GM18951 (cell line): ENCODE measurements around the gene ROBO2.

Experiments used
- POLR2A ChIP-seq: IDR thresholded peaks from 4 replicates; pipeline ENCODE4 v1.6.1; 2011; ENCODE audit warnings: mild to moderate bottlenecking; ENCODE audit not compliant: insufficient read length, insufficient read depth; ENCODE audit errors: extremely low read depth
- in situ Hi-C: fragments of 300-500 bp; cut with MboI; formaldehyde crosslinking; loops from one replicate; pipeline ENCODE4 v1.12.0; 2022; ENCODE audit warnings: low sequenced_read_pairs, mixed read lengths, inconsistent platforms; ENCODE audit not compliant: unreplicated experiment

ROBO2 gene

DNA sequence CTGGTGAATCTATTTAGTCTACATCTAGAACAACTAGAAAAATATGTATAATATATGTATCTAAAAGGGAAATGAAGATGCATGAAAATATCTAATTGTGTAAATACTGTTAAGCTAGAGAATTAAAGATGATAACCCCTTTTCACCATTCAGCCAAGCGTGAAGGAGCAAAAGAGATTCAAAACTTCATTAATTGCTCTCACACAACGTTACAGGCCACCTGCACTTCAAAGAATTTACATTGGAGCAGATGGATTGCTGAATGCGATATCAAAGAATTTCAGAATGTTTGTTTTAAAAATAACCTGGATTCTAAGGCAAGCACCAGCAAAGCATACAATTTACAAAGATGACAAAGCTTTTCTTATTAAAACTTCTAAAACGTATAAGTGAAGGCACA is 243.2 kb downstream of the ROBO2 start:
- in situ Hi-C loops, result no loop called here
- no peak for TF ChIP-seq POLR2A

DNA sequence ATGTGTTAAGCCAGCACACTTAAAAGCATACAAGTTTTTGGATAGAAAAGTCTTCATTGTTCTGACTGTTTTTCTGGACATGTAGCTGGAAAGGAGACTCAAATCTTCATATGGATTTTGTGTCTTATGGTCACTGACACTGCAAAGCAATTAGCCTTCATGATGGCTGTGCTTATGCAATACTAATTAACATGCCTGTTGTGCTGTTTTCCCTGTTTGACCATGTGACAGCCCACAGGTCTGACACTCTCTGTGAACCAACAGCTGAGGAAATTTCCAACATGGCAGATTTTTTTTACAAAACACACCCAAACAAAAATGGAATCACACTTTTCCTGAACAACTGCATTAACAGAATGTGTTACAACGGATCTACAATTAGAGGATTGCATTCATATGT is 248.4 kb downstream of the ROBO2 start:
- TF ChIP-seq POLR2A, result no peak
- in situ Hi-C loops, result no loop called here

DNA sequence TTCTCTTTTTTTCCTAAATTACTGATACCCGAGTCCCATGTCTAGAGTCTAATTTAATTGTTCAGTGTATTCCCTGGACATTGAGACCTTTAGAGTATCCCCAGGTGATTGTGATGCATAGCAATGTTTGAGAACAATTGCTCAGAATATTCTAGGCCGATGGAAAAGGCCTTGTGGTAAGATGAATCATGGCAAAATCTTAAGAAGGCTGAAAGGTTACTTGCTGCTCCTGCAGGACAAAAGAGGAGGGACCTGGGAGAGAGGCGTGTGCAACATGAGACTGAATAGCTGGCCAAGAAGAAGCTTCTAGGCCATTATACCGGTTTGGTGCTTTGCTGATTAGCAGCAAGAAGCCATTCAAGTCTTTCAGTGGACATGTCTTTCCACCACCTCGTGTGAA is 256.6 kb downstream of the ROBO2 start:
- in situ Hi-C loops, result no loop called here
- no peak for TF ChIP-seq POLR2A

DNA sequence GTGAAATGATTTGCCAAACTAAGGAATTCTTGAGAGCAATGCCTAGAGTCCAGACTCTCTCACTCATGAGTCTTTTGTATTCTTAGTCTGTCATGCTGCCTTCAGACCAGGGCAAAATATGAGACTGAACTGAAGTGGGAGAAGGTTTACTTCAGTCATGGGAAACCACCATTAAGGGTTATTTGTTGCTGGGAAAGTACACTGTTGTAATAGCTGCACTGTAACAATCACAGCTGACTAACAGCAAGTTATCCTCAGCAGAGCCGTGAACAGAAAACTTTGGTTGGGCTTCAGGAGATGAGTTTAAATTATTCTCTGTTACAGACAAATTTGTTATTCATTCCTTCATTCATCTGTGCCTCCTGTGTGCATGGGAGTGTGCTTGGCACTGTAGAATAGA is 258.5 kb downstream of the ROBO2 start:
- no peak for TF ChIP-seq POLR2A
- in situ Hi-C loops, result no loop called here

DNA sequence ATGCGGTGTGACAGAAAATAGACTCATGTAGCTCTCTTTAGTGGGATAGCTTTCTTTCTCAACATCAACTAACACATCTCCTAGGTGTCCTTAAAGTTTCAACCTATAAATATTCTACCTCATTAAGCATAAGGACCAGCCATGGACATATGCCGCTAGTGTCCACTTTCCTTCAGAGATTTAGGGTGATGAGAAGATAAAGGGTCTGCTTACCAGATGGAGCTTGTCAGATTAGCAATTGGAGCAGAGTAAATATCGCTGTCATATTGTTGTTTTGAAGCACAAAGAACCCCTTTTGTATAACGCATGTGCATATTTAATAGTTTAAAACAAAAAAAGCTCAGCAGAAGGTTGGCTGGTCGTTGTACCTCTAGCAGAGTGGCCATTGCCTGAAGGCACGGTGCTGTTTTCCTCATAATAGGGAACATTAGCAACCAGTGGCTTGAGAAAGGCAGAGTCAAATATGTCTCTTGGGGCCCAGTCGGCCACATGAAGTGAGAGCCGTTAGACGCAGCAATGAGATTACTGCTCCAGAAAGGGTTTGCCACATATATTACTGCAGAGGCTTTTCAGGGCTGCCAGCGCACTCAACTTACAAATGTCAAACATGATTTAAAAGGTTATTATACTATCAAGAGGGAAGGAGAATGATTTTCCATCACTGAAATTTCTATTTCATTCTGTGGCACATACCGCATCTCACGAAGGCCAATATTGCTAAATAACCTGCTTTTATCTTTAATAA is 264.2 kb downstream of the ROBO2 start:
- in situ Hi-C loops, result no loop called here
- TF ChIP-seq POLR2A, result no peak

DNA sequence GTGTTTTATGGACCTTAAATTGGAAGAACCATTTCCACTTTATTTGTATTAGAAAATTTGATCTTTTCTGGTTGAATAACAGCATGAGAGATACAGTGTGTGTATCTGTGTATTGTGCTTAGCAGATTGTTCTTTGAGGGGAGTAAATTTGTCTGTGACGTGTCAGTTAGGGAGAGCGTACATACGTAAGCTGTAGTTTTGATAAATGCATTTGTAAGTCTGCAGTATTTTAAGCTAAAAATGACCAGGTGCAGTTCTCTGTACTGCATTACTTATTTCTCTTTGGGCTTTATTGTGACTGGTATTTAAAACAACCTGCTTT is 264.8 kb downstream of the ROBO2 start:
- in situ Hi-C loops, result no loop called here
- TF ChIP-seq POLR2A, result no peak

DNA sequence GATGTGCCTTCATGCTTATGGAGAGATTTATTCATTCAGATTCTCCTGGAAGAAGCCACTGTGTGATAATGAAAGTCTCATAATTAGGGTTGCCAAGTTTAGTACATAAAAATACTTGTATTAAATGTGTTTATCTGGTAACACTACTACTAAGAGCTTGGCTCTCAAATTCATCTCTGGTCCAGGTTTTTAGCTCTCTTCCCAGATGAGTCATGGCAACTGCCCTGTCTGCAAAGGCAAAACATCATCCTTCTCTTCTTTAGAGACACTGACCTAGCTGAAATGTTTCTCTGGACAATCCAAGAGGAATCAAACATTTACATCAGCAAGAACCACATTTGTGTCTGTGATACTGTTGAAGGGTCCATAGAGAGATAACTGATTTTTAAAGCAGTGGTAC is 269.6 kb downstream of the ROBO2 start:
- in situ Hi-C loops, result no loop called here
- TF ChIP-seq POLR2A, result no peak

DNA sequence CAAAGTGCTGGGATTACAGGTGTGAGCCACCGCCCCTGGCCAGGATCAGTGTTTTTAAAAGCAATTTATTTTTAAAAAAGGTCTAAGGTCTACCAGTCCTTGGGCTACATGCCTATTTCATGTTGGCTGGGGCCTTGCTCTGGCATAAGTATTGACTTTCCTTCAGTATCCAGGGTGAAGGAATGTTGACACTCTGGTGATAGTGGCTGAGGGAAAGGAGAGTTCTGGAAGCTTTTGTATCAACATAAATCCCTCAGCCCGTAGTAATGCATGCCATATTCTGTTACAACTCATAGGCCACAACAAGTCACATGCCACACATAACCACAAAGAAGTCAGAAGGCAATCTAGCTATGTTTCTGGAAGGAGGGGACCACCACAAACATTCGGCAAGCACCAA is 273.9 kb downstream of the ROBO2 start:
- in situ Hi-C loops, result no loop called here
- TF ChIP-seq POLR2A, result no peak

DNA sequence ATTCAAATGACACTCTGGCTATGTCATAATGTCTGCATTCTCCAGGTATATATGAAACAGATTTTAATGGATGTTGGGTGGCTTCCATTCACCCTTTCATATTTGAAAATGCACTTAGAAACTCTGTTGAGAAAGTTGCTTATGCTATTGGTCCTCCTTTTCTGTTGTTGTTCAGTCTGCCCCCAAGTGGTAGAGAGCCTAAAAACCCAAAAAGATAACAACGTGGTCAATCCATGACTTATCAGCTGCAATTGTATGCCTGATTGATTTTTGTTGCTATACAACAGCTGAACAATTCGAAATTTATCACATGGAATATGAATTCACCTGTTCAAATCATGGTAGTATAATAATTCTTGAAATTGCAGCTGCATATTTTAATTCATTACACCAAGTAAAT is 279.8 kb downstream of the ROBO2 start:
- in situ Hi-C loops, result no loop called here
- TF ChIP-seq POLR2A, result no peak

DNA sequence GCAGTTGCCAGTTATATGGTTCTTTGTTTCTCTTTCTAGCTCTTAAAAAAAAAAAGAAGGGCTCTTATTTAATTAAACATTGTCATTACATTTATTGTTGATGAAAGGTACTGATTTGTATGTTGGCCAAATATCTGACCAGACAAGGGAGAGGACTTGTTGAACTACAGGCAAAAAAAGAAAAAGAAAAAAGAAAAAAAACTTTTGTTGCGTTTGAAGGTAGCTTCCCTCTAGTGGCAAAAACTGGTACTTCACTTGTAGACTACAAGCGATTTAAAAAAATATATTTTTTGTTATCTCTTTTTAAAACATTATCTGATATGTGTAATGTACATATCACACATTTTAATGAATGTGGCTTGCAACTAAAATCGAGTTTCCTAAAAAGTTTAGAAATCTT is 280.6 kb downstream of the ROBO2 start:
- no peak for TF ChIP-seq POLR2A
- in situ Hi-C loops, result no loop called here

DNA sequence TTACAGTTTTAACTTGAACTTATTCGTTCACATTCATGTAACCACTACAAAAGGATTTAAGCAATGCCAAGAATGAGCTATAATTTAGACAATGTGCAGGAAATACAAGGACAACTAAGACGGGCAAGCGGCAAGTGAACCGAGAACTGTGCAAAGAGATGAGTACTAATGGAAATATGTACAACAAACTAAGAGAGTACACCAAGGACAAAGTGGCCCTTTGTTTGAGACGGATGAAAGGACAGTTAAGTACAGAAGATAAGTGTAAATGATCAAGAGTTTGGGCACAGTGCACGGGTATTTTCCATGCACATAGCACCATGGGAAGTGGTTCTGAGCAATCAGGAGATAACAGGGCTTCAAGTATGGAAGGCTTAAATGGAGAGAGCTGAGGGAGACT is 281.7 kb downstream of the ROBO2 start:
- in situ Hi-C loops, result no loop called here
- no peak for TF ChIP-seq POLR2A

DNA sequence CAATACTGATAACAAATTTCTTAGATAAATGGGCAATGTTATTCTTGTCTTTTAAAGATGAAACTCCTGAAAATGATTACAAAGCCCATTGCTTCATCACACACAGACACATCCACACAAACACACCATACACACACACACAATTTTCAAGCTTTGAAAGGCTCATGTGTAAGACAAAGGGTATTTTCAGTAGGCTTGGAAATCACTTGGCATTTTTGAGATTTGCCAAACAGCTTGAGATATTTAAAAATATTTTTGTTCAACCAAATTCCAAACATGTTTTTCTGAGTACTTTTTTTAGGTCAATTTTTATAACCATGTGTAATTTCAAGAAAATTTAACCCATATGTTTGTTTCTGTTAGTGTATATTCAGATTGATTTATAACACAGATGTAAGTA is 283.7 kb downstream of the ROBO2 start:
- in situ Hi-C loops, result no loop called here
- no peak for TF ChIP-seq POLR2A

DNA sequence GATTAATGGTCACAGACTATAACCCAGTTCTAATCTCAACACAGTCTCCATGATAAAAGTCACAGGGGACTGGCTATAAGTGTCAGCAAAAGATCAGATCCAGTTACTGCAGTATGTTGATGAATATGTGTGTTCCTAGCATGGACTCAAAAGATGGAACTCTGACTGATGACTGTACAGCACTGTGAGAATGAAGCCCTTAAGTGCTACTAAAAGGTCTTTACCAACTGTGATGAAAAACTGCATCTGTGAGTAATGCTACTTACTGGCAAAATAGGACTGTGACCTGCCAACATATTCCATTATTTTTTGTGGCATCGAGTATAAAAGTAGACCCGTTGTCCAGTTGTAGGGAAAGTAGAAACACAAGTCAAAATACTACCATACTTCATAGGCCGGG is 284.2 kb downstream of the ROBO2 start:
- no peak for TF ChIP-seq POLR2A
- in situ Hi-C loops, result no loop called here

DNA sequence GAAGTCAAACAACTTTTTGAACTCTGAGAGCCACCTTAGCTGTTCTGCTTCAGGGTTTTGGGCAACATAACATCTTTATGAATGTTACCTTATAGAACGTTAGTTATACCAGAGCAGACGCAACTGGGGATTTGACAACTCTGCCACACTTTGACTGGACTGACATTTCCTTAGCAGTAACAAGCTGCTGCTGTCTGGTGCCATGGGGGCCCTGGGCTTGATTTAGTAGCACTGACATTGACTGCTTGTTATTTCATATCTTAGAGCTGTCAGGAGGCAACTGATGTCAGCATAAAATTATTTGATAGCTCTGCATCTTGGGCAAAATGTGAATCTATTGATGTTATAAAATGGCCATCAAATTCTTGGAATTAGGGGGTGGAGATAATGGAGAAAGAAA is 285.4 kb downstream of the ROBO2 start:
- in situ Hi-C loops, result no loop called here

DNA sequence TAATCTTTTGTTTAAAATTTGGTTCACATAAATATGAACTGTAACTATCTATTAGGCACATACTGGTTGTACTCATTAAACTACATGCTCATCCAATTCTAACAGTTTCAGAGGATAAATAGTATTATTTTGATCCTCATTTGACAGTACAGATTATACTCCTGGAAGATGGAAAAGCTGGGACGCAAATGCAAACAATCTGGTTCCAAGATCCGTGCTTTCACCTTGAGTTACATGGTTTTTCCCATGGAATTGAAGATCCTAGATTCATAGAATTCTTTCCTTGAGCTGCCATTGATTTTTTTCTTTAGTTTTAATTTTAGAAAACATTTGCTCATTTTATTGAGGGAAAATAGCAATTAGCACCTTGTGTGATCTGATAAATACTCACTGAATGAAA is 285.8 kb downstream of the ROBO2 start:
- in situ Hi-C loops, result no loop called here
- no peak for TF ChIP-seq POLR2A

More for the DNA sequence above, 285.4 kb downstream of the ROBO2 start:
- TF ChIP-seq POLR2A, result no peak
